Measurements from ENCODE around the gene PRSS53. TPM values are rescaled to one million over a fixed set of nuclear protein-coding genes. Genes with fewer than 3 reads are reported as not detected.

Gene PRSS53
- total and polyA plus RNA-seq, 4 donors, result 1.4 to 2.3 (median 1.9) TPM

GRCh38 chr16:31131416-31131815 is 42.7 kb upstream of the PRSS53 start:
- Histone ChIP-seq H3K4me1 (ENCODE audit: control insufficient read depth in 5 of 5, insufficient read depth in 5 of 5, low read length in 5 of 5) (peaks cover 0 to 41% (median 7%) of the 10 kb centered on the region in 5 donors), H3K27ac (ENCODE audit: low read depth in 1 of 2, low read length in 1 of 2) (peak overlapping the region in 1 of 2 donors; percentile 60), H3K4me3 (no peak overlapping the region), H3K36me3 (ENCODE audit: control insufficient read depth in 4 of 4, insufficient read depth in 4 of 4, low read length in 4 of 4) (peaks cover 15 to 35% (median 24%) of the 10 kb centered on the region in 4 donors), H3K9me3 (ENCODE audit: control insufficient read depth in 4 of 4, insufficient read depth in 3 of 4, low read length in 3 of 4) (no peaks in the 10 kb centered on the region), H3K9ac (ENCODE audit: insufficient read depth in 1 of 2, low read length in 2 of 2) (no peak overlapping the region), H3K27me3 (ENCODE audit: control insufficient read depth in 3 of 3, insufficient read depth in 3 of 3, low read length in 2 of 3) (no peaks in the 10 kb centered on the region)
- TF ChIP-seq, protein P1, sequence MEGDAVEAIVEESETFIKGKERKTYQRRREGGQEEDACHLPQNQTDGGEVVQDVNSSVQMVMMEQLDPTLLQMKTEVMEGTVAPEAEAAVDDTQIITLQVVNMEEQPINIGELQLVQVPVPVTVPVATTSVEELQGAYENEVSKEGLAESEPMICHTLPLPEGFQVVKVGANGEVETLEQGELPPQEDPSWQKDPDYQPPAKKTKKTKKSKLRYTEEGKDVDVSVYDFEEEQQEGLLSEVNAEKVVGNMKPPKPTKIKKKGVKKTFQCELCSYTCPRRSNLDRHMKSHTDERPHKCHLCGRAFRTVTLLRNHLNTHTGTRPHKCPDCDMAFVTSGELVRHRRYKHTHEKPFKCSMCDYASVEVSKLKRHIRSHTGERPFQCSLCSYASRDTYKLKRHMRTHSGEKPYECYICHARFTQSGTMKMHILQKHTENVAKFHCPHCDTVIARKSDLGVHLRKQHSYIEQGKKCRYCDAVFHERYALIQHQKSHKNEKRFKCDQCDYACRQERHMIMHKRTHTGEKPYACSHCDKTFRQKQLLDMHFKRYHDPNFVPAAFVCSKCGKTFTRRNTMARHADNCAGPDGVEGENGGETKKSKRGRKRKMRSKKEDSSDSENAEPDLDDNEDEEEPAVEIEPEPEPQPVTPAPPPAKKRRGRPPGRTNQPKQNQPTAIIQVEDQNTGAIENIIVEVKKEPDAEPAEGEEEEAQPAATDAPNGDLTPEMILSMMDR (IDR thresholded peaks at IDR 0.05; ENCODE audit: control extremely low read depth, extremely low read depth), result no peak
- WGBS, 2 donors, result 77 to 87% methylated on average over 11 of the region's 11 CpGs
- no peak for DNase-seq
- ATAC-seq (ENCODE audit: insufficient read depth, low FRiP score), result no peak

DNA sequence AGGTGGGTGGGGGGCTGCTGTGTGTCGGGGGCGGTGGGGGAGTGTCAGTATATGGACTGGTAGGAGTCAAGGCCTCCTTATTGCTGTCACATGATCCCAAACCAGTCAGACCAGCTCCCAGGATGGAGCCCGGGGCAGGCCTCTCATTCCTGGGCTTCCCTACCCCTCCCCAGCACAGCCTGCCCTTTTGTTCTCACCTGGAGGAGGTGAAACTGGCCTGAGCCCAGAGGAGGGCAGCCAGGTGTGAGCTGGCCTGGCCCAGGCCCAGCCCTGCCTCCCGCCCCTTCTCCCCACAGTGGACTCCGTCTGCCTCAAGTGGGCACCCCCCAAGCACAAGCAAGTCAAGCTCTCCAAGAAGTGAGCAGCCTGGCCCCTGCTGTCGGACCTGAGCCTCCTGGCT is 42.2 kb upstream of the PRSS53 start:
- WGBS, 2 donors, result 78 to 90% methylated on average over 6 of the region's 6 CpGs
- H3K27me3 ChIP-seq (ENCODE audit: control insufficient read depth in 3 of 3, insufficient read depth in 3 of 3, low read length in 2 of 3), result no peaks in the 10 kb centered on the region
- peaks cover 15 to 35% (median 24%) of the 10 kb centered on the region in 4 donors for H3K36me3 ChIP-seq (ENCODE audit: control insufficient read depth in 4 of 4, insufficient read depth in 4 of 4, low read length in 4 of 4)
- peak overlapping the region in 1 of 2 donors; percentile 94 for H3K27ac ChIP-seq (ENCODE audit: low read depth in 1 of 2, low read length in 1 of 2)
- ATAC-seq (ENCODE audit: insufficient read depth, low FRiP score) (peak; percentile 40), DNase-seq (peak; percentile 77 to 88 (median 87))
- peaks cover 0 to 40% (median 7%) of the 10 kb centered on the region in 5 donors for H3K4me1 ChIP-seq (ENCODE audit: control insufficient read depth in 5 of 5, insufficient read depth in 5 of 5, low read length in 5 of 5)
- no peaks in the 10 kb centered on the region for H3K9me3 ChIP-seq (ENCODE audit: control insufficient read depth in 4 of 4, insufficient read depth in 3 of 4, low read length in 3 of 4)
- H3K9ac ChIP-seq (ENCODE audit: insufficient read depth in 1 of 2, low read length in 2 of 2), result no peak overlapping the region
- no peak overlapping the region for H3K4me3 ChIP-seq
- TF ChIP-seq, protein P1 (IDR thresholded peaks at IDR 0.05; ENCODE audit: control extremely low read depth, extremely low read depth), result no peak

GRCh38 chr16:31130336-31130891 is 41.7 kb upstream of the PRSS53 start:
- WGBS, 2 donors, result 53 to 54% methylated on average over 10 of the region's 10 CpGs
- Histone ChIP-seq H3K9ac (ENCODE audit: insufficient read depth in 1 of 2, low read length in 2 of 2) (no peak overlapping the region), H3K36me3 (ENCODE audit: control insufficient read depth in 4 of 4, insufficient read depth in 4 of 4, low read length in 4 of 4) (peaks cover 15 to 35% (median 24%) of the 10 kb centered on the region in 4 donors)

More at GRCh38 chr16:31130336-31130891, 41.7 kb upstream of the PRSS53 start:
- Histone ChIP-seq H3K4me1 (ENCODE audit: control insufficient read depth in 5 of 5, insufficient read depth in 5 of 5, low read length in 5 of 5) (peaks cover 0 to 39% (median 7%) of the 10 kb centered on the region in 5 donors), H3K27me3 (ENCODE audit: control insufficient read depth in 3 of 3, insufficient read depth in 3 of 3, low read length in 2 of 3) (no peaks in the 10 kb centered on the region), H3K27ac (ENCODE audit: low read depth in 1 of 2, low read length in 1 of 2) (peak overlapping the region in 1 of 2 donors; percentile 94), H3K4me3 (no peak overlapping the region), H3K9me3 (ENCODE audit: control insufficient read depth in 4 of 4, insufficient read depth in 3 of 4, low read length in 3 of 4) (no peaks in the 10 kb centered on the region)
- DNase-seq, result no peak
- no peak for ATAC-seq (ENCODE audit: insufficient read depth, low FRiP score)
- TF ChIP-seq, protein P1 (IDR thresholded peaks at IDR 0.05; ENCODE audit: control extremely low read depth, extremely low read depth), result no peak
